Smooth muscle cell of the brain vasculature (primary cell): ENCODE measurements around the gene EP400.
A peak's percentile ranks its signal among the peaks of the same experiment; 100 is the strongest.
"Not testable (repeated sequence)": the region's sequence is repeated elsewhere in the genome, so short reads cannot be mapped to it uniquely, and the experiment has no call there.

ENCODE experiments used
- DNase-seq: peaks from one replicate; pipeline ENCODE4 v3.0.0-alpha.2; 2012; ENCODE audit warnings: low read depth, low spot score

EP400 gene

DNA sequence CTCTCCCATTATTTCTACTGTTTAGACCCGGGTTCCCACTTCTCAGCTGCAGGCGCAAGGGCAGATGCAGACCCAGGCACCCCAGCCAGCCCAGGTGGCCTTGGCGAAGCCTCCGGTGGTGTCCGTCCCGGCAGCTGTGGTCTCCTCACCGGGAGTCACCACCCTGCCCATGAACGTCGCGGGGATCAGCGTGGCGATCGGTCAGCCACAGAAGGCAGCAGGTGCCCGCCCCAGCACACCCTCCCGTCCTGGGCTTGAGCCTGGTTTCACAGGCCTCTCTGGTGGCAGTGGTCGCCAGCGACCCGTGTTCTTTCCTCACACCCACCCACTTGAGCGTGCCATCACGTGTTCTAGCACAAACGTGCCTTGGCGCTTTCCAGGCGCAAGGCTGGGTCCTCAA is 117.0 kb downstream of the EP400 start:
- no peak for DNase-seq

DNA sequence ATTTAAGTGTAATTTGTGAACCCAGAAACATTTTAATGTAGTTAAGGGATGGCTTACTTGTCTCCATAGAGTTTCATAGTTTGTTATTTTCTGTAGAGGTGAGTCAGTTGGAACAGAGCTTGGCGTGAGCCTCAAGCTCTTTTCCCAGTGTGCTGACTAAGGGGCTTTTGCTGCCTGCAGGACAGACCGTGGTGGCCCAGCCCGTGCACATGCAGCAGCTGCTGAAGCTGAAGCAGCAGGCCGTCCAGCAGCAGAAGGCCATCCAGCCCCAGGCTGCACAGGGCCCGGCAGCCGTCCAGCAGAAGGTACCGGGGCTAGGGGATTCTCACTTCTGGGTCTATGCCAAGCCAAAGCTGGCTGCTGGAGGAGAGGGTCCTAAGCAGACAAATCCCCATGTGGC is 117.4 kb downstream of the EP400 start:
- DNase-seq, result no peak

DNA sequence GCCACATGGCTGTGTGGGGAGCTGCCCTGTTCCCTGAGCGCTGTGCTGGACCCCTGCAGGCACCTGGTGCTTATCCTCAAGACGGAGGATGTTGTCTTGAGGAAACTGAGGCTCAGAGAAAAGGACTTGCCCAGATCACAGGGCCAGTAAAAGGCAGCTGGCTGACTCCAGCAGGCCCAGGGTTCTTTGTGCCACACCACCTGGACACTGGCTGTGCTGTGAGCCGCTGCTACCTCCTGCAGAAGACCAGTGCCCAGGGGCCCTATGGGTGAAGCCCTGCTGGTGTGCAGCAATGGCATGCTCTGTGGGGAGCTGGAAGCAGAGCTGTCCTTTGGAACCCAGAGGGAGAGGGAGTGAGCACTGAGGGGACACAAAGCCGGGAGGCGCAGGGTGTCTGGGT is 118.5 kb downstream of the EP400 start:
- DNase-seq, result no peak

DNA sequence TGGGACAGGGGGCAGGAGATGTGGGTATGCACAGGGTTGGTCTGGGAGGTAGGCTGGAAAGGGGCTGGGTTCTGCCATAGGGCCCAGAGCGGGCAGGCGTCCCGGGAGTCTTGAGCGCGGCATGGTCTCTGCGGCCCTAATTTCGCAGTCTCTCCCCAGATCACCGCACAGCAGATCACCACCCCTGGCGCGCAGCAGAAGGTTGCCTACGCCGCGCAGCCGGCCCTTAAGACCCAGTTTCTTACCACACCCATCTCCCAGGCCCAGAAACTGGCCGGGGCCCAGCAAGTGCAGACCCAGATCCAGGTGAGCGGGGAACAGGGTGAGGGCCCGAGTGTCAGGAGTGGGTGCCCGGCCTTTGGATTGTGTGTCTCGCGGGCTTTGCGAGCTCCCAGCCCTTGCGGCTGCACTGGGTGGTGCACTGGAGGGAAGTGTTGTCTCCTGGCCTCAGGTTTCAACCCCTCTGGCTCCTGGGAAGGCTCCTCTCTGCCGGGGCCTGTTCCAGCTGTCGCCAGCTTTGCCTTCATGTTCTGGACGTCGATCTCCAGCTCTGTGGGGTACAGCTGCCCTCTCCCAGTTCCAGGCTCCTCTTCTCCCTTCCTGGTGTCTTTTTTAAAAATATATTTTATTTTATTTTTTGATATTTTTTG is 119.7 kb downstream of the EP400 start:
- DNase-seq, result no peak

DNA sequence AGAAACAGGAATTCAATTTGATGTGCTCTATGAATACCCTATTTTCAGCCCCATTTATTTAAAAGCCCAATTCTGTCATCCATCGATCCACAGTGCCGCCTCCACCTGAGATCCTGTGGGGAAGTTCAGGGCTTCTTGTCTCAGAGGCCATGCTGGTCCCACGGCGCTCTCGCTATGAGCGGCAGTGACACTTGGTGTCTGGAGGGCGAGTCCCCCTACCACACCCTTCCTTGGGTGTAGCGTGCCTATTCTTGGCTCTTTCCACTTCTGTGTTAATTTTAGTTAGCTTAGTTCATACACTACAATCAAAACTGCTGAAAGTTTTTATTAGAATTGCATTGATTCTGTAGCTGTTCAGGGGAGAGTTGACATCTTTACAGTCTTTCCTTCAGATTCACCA is 120.6 kb downstream of the EP400 start:
- no peak for DNase-seq

DNA sequence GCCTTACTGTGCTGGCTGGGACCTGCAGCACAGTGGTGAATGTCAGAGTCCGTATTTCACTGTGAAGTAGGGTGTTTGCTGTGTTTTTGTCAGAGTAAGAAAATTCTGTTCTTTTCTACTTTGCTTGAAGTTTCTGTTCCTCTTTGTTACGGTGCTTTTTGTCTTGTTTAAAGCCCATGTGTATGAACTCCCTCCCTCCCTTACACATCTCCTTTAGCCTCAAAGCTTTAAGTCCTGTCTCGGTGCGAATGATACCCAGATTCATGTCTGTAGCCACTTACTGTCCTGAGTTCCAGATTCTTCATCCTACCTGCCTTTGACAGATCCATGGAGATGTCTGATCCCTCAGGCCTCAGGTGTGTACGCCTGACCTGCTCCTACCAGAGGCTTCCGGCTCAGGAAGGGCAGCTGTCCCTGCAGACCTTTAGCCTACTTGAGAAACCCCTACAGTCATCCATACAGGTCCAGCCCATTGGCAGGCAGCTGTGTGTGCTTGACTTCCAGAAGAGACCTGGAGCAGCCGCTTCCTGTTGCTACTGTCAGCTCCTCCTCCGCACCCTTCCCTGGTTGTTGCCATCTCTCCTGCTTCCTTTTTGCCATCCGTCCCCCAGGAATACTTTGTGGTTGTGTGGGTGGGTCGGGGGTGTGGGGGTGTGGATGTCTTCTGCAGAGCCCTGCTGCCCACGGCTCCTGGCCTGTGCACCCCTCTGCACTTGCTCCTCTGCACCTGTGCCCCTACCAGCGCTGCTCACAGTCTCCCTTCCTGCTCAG is 121.5 kb downstream of the EP400 start:
- DNase-seq, result no peak

DNA sequence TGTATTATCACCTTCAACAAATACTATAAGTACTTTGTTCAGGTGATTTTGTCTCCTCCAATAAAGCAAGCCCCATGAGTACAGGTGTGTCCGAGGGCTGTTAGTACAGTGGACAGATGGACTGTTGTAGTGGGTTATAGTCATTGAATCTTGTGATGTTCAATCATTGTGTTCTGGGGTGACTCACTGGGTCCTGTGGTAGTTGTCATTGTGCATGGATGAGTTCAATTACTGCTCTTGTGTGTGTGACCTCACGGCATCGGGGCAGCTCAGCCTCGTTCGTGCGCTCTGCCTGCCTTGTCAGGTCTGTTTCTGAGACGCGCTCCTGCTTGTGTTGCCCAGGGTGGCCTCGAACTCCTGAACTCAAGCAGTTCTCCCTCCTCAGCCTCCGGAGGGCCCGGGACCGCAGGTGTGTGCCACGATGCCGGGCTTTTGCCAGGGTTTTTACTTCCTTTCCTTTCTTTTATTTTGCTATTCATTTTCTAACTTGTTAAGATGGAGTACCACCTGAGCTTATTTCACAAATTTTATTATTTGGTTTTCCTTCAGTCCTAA is 122.2 kb downstream of the EP400 start:
- DNase-seq, result no peak

DNA sequence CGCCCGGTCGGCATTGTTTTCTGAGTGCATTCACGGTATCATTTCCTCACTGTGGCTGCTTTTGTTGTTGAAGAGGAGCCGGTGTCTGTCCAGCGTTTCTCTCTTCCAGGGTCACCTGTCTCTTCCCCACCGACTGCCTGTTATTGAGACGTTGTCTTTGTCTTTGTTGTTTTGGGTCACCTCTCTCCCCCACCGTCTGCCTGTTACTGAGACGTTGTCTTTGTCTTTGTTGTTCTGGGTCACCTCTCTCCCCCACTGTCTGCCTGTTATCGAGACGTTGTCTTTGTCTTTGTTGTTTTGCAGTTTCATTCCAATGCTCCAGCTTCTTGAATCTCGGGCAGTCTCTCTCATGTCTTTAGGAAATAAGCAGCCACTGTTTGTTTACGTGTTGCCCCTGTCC is 124.5 kb downstream of the EP400 start:
- no peak for DNase-seq

DNA sequence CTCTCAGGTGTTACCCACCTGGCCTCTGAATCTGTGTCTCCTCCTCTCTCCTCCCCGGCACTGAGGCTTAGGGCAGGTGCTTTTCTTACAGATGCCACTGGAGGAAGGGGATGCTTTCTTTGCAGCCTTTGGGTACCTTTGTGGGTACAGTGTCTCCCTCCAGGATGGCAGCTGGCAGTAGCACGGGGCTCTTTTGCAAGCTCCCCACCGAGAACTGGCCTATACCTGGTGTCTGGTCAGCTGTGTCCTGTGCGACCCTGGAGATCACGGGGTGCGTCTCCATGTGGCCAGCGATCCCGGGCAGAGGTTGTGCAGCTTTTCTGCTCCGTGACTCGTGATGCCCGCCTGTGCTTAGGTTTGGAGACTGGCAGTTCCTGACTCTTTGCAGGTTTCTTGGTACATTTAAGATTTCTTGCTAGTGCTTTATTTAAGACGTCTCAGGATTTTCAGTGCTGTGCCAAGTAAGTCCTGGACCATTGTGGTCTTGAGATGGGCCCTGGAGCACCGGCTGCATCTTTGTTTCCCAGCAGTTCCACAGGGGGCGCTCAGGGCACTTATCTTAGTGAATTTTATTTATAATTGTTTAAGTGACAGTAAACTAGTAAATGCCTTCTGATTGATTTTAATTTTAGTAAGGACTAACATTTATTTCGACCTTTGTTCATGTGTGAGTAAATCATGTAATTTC is 125.4 kb downstream of the EP400 start:
- DNase-seq, result no peak

DNA sequence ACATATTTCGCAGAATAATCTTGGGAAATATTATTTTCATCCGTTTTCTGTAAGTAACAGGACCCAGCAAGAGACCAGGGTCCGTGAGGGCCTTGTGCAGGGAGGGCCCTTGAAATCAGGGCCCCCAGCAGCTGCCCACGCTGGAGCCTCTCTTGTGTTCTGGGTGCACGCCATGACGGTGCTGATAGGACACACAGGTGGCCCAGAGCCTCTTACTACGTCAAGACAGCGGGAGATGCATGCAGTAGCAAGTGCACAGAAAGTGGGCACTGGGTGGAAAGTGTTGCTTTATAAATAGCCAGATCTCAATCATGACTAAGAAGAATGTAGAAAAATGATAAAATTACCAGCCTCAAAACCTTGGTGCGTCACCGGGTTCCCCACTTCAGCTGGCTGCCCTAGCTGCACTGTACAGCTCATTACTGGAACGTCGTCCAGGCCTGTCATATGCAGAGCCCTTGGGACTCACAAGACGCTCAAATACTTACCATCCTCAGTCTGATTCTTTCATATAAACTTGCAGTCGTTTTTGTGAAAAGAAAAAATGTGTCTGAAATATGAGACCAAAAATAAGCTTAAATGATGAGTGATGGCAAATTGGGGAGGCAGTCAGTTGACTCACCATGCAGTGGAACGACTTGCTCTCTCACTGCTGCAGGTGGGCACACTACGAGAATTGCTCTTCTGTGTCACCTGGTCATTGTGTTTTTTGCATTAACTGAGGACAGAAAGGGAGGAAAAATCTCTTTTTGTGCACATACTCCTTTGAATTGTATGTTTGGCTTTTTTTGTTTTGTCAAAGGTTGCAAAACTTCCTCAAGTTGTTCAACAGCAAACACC is 126.2 kb downstream of the EP400 start:
- DNase-seq, result no peak

DNA sequence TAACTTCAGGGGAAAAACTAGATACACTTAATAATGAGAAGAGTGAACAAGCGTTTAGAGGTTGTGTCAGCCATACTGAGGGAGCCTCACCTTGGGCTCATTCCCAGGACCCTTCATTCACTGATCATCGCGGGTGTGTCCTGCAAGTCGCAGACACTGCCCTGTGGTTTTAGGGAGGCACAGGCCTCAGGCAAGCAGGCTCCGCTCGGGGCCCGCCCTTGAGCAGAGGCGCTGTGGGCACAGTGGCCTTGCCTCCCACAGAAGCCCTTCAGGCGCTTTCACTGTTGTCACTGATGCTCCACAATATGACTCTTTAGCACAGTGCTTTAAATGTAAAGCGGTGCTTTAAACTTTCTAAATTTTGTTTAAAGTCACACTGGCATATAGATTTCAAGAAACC is 127.0 kb downstream of the EP400 start:
- no peak for DNase-seq

DNA sequence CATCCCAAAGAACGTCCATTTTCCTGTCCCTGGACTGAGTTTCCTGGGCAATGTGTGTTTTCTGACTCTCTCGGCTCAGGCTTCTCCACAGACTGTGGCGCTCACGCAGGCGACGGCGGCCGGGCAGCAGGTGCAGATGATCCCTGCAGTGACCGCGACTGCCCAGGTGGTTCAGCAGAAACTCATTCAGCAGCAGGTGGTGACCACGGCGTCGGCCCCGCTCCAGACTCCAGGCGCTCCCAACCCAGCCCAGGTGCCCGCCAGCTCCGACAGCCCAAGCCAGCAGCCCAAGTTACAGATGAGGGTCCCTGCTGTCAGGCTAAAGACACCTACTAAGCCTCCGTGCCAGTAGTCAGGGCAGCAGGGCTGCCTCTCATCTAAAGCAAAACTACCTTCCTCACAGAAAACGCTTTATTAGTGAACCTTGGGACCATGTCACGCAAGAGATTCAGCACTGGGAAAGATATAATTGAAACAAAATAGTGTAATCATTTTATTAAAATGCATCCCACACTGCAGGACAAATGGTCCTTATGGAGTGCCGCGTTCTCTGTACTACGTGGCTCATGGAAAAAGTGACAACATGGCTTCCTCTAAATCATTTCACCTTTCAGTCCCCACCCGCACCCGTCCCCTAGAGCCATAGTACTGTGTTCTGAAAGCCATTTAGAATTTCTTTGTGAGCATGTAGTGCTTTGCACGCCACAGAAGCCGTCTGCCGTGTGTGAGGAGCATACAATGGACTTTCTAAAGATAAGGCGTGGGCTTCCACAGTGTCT is 127.8 kb downstream of the EP400 start:
- DNase-seq, result no peak

DNA sequence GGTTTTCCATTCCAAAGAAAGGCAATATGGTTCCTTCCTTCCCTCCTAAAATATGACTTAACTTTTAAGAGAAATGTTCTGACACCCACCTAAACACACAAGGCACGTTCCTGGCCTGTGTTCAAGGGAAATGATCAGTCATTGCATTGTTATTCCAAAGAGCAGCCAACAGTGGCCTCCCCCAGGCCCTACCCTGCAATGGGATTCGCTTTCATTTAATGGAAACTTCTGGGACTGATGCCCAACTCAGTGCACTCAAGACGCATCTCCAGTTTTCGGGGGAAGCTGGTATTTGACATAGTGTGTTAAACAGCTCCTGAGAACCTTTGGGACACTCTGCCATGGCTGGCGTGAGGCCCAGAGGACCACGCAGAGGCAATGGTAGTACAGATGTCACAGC is 128.4 kb downstream of the EP400 start:
- no peak for DNase-seq

DNA sequence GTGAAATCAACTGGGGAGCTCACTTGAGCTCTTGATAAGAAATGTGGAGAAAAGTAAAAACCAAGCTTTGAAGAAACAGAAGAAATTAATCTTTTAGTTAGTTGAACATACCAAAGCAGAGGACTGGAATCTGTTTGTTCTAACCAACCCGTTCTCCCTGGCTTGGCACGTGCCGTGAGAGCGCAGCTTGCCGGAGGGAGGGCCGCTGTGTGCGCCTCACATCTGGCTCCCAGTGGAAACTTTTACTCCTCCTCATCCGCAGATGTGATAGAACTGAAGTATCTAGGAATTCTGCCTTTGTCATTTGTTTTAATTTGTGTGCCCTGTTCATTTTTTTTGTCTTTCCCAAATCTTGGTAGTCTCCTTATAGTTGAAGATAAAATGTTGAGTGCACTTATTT is 129.5 kb downstream of the EP400 start:
- DNase-seq, result no peak

DNA sequence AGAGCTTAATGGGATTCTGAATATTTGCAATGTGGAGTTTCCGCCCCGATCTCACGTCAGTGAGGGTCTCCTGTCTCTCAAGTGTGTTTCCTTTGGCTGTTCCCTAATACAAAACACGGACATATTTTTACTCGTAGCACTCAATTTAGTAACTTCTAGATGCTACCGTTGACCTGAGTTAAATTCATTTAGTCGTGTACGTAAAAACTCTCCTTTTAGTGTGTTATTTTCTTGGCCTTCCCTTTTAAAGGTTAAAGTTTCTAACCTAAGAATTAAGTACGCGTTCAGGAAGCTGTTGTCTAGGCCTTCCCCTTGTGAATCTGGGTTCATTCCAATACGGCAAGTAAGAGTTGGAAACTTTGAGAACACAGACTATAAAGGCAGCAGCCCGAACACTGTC is 130.0 kb downstream of the EP400 start:
- DNase-seq, result no peak

DNA sequence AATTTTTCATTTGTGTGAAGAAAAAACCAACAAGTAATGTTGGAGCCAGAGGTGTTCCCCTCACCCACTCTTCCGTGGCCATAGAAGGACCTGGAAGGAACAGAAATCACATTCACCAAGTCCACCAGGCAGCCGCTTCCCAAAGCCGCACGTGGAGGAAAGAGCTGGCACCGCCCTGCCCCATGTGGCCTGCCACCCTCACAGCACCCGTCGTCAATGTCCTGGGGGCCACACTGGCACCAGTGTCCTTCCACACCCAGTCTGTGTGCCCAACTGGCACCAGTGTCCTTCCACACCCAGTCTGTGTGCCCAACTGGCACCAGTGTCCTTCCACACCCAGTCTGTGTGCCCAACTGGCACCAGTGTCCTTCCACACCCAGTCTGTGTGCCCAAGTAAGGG is 130.8 kb downstream of the EP400 start:
- DNase-seq, result not testable (repeated sequence)

DNA sequence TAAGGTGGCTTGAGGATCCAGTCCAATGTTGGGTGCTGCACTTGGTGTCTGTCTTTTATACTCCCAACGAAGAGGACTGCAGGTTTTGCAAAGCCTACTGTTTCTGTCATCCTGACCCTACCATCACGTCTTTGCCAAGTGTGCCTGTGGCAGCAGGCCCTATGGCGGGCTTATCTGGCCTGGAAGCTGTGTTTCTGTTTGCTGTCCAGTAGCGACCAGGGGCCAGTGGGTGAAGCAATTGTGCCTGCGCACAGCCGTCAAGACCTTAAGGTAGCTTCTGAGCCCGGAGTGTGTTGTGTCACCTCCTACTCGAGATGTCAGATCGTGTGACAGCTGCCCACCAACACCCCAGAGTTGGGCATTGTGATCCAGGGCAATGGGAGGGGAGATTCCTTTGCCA is 131.7 kb downstream of the EP400 start:
- DNase-seq, result no peak

DNA sequence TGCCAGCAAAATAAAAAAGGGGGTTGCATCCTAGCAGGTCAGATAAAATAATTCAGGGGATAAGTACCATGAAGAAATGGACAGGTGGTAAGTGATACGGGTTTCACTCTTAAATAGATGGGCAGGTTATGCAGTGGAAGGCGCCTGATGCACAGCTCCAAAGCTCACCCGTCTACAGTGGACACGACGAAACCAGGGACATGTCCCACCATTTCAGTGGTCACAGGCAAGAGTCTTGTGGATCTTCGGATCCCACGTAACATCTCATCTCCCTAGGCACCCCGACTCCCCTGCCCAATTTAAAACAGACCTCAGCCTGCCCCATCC is 133.8 kb downstream of the EP400 start:
- DNase-seq, result no peak

DNA sequence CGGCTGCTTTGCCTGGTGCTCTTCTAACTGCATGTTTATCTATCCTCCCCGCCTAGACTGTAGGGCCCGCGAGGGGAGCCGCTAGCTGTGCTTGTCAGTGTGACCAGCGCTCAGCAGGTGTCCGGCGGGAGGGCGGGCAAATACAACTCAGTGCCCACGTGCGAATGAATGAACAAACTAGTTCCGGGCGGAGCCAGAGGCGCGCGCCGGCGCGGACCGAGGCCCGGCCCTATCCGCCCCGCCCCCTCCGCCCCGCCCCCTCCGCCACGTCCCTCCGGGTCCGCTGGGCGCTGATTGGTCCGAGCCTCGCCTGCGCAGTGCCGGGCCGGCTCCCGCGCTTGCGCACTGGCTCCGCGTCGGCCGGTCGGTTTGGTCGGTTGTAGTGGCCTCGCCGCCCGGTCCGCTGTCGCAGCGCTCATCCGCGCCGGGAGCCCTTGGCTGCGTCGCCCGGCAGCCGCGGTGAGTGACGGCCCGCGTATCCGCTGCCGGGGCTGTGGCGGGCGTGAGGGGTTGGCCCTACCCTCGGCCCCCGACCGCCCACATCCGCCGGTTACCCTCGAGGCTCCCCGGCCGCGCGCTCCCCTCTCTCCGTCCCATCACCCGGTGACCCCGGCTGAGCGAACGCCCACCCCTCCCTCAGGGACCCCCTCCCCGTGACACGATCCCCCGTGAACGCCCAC is 134.3 kb downstream of the EP400 start:
- DNase-seq, result peak; percentile 77

DNA sequence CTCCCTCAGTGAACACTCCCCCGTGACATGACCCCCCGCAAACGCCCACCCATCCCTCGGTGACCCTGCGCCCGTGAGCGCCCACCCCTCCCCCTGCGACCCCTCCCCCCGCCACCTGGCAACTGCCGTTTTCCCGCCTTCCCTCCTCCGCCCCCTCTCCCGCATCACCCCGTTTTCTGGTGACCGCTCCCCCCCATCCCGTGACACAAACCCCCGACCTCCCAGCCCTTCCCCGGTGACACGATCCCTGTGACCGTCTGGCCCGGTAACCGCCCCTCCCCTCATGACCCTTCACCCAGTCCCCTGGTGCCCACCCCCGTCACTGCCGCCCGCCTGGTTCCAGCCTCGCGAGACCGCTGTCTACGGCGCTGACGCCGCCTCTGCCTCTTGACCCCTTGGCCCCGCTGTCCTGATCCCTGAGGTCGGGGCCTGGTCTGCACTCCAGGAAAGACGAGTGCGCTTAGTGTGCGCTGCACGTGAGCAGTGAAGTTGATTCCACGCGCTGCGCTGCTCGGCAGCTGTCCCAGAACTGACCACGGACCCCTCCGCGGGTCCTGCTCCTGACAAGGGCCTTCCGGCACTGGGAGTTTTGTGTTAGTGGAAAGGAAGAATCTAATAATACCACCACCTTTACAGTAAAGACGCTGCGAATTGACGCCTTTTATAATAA is 135.0 kb downstream of the EP400 start:
- DNase-seq, result no peak
